Measurements from ENCODE around the gene DLL4.

Gene DLL4

GRCh38 chr15:40984406-40984805 is 55.3 kb downstream of the DLL4 start:
- FAIRE-seq (no peak), DNase-seq (ENCODE audit: insufficient read length, low spot score) (no peak)
- no peak for TF ChIP-seq TAF1 (IDR thresholded peaks at IDR 0.05; ENCODE audit: low read depth, low read length)
- no peak for TF ChIP-seq PAX5 (IDR thresholded peaks at IDR 0.05; ENCODE audit: insufficient read depth, low read length, severe bottlenecking)
- TF ChIP-seq POU2F2 (IDR thresholded peaks at IDR 0.05; ENCODE audit: low read depth, low read length): no peak
- TF ChIP-seq POLR2AphosphoS5 (IDR thresholded peaks at IDR 0.05; ENCODE audit: low read depth, low read length): no peak
- no peak for TF ChIP-seq POLR2A (IDR thresholded peaks at IDR 0.05; ENCODE audit: low read depth, low read length)
- TF ChIP-seq SPI1 (IDR thresholded peaks at IDR 0.05; ENCODE audit: low read depth, low read length): no peak

GRCh38 chr15:40984964-40985363 is 55.8 kb downstream of the DLL4 start:
- no peak for FAIRE-seq
- DNase-seq (ENCODE audit: insufficient read length, low spot score): no peak
- TF ChIP-seq POLR2AphosphoS5 (IDR thresholded peaks at IDR 0.05; ENCODE audit: low read depth, low read length): no peak
- no peak for TF ChIP-seq SPI1 (IDR thresholded peaks at IDR 0.05; ENCODE audit: low read depth, low read length)
- no peak for TF ChIP-seq POU2F2 (IDR thresholded peaks at IDR 0.05; ENCODE audit: low read depth, low read length)
- TF ChIP-seq PAX5 (IDR thresholded peaks at IDR 0.05; ENCODE audit: insufficient read depth, low read length, severe bottlenecking): no peak
- no peak for TF ChIP-seq POLR2A (IDR thresholded peaks at IDR 0.05; ENCODE audit: low read depth, low read length)
- TF ChIP-seq TAF1 (IDR thresholded peaks at IDR 0.05; ENCODE audit: low read depth, low read length): no peak

- TF ChIP-seq POLR2AphosphoS5 (IDR thresholded peaks at IDR 0.05; ENCODE audit: low read depth, low read length) (no peak), POLR2A (IDR thresholded peaks at IDR 0.05; ENCODE audit: low read depth, low read length) (no peak), POU2F2 (IDR thresholded peaks at IDR 0.05; ENCODE audit: low read depth, low read length) (no peak), SPI1 (IDR thresholded peaks at IDR 0.05; ENCODE audit: low read depth, low read length) (no peak), PAX5 (IDR thresholded peaks at IDR 0.05; ENCODE audit: insufficient read depth, low read length, severe bottlenecking) (no peak), TAF1 (IDR thresholded peaks at IDR 0.05; ENCODE audit: low read depth, low read length) (no peak)
- no peak for DNase-seq (ENCODE audit: insufficient read length, low spot score)
- no peak for FAIRE-seq
Observed at GRCh38 chr15:40985541-40986330, 56.6 kb downstream of the DLL4 start.

GRCh38 chr15:40986820-40987219 is 57.7 kb downstream of the DLL4 start:
- no peak for TF ChIP-seq POU2F2 (IDR thresholded peaks at IDR 0.05; ENCODE audit: low read depth, low read length)
- TF ChIP-seq SPI1 (IDR thresholded peaks at IDR 0.05; ENCODE audit: low read depth, low read length): no peak
- no peak for TF ChIP-seq POLR2AphosphoS5 (IDR thresholded peaks at IDR 0.05; ENCODE audit: low read depth, low read length)
- TF ChIP-seq TAF1 (IDR thresholded peaks at IDR 0.05; ENCODE audit: low read depth, low read length): no peak
- TF ChIP-seq PAX5 (IDR thresholded peaks at IDR 0.05; ENCODE audit: insufficient read depth, low read length, severe bottlenecking): no peak
- no peak for TF ChIP-seq POLR2A (IDR thresholded peaks at IDR 0.05; ENCODE audit: low read depth, low read length)
- FAIRE-seq: no peak
- DNase-seq (ENCODE audit: insufficient read length, low spot score): no peak

GRCh38 chr15:40988156-40988555 is 59.0 kb downstream of the DLL4 start:
- TF ChIP-seq PAX5 (IDR thresholded peaks at IDR 0.05; ENCODE audit: insufficient read depth, low read length, severe bottlenecking): no peak
- no peak for TF ChIP-seq TAF1 (IDR thresholded peaks at IDR 0.05; ENCODE audit: low read depth, low read length)
- TF ChIP-seq POLR2A (IDR thresholded peaks at IDR 0.05; ENCODE audit: low read depth, low read length): no peak
- no peak for TF ChIP-seq POLR2AphosphoS5 (IDR thresholded peaks at IDR 0.05; ENCODE audit: low read depth, low read length)
- TF ChIP-seq SPI1 (IDR thresholded peaks at IDR 0.05; ENCODE audit: low read depth, low read length): no peak
- TF ChIP-seq POU2F2 (IDR thresholded peaks at IDR 0.05; ENCODE audit: low read depth, low read length): no peak
- FAIRE-seq: no peak
- no peak for DNase-seq (ENCODE audit: insufficient read length, low spot score)
